Progenitor cell of endocrine pancreas (in vitro differentiated cells): Measurements from ENCODE around the gene OR1I1. TPM values are rescaled to one million over a fixed set of nuclear protein-coding genes. Genes with fewer than 3 reads are reported as not detected.

Source experiments
- DNase-seq: peaks from one replicate; pipeline ENCODE4 v3.0.0; 2021; ENCODE audit warnings: low spot score; ENCODE audit not compliant: unreplicated experiment
- H3K27ac Mint-ChIP-seq: 2 replicates; pipeline ENCODE4 v1.8.0; 2021; ENCODE audit warnings: mild to moderate bottlenecking, moderate library complexity, mixed read lengths
- H3K27me3 Mint-ChIP-seq: 2 replicates; pipeline ENCODE4 v1.8.0; 2021; ENCODE audit warnings: mixed read lengths
- H3K36me3 Mint-ChIP-seq: 2 replicates; pipeline ENCODE4 v1.8.0; 2022; ENCODE audit warnings: mixed read lengths; ENCODE audit not compliant: insufficient read depth
- H3K4me1 Mint-ChIP-seq: 2 replicates; pipeline ENCODE4 v1.8.0; 2021; ENCODE audit warnings: low read depth, mixed read lengths
- H3K4me3 Mint-ChIP-seq: 2 replicates; pipeline ENCODE4 v1.8.0; 2021; ENCODE audit warnings: low read depth, mild to moderate bottlenecking, moderate library complexity, mixed read lengths
- H3K9me3 Mint-ChIP-seq: 2 replicates; pipeline ENCODE4 v1.8.0; 2021; ENCODE audit warnings: low read depth, mixed read lengths
- CTCF ChIP-seq: fragments of 200-600 bp; sonication (generic); IDR thresholded peaks from one replicate; pipeline ENCODE4 v1.5.0; 2021; ENCODE audit warnings: antibody characterized with exemption, mild to moderate bottlenecking; ENCODE audit not compliant: unreplicated experiment
- total RNA-seq: library from RNA; stranded (reverse); gene quantifications from 2 replicates; pipeline ENCODE4 v1.2.1, GENCODE V29; 2021

OR1I1 gene
- total RNA-seq, 1 donor from 2014 or later: not detected

GRCh38 chr19:15142313-15142712 is 60.3 kb downstream of the OR1I1 start:
- Mint-ChIP-seq H3K4me1 (no peaks in the 10 kb centered on the region), H3K36me3 (no peaks in the 10 kb centered on the region), H3K27ac (no peak overlapping the region), H3K9me3 (peaks cover 7% of the 10 kb centered on the region), H3K4me3 (no peak overlapping the region), H3K27me3 (peaks cover 16% of the 10 kb centered on the region)
- TF ChIP-seq CTCF: no peak
- no peak for DNase-seq

Other genes with a start within 250 kb of the OR1I1 start
- gene OR7A5, start 247.0 kb upstream of the OR1I1 start, total RNA-seq: not detected in 2 replicates
- gene OR7C1, start 247.0 kb upstream of the OR1I1 start, total RNA-seq: not detected in 2 replicates
- not detected in 2 replicates for gene OR7A10, start 233.3 kb upstream of the OR1I1 start, total RNA-seq
- gene OR7A17, start 196.1 kb upstream of the OR1I1 start, total RNA-seq: not detected in 2 replicates
- gene OR7C2, start 140.7 kb upstream of the OR1I1 start, total RNA-seq: not detected in 2 replicates
- gene SLC1A6, start 102.3 kb upstream of the OR1I1 start, total RNA-seq: 0.47 and 0.62 TPM in 2 replicates
- gene CASP14, start 32.7 kb upstream of the OR1I1 start, total RNA-seq: not detected in 2 replicates
- 5.0 and 5.7 TPM in 2 replicates for gene SYDE1, start 25.2 kb downstream of the OR1I1 start, total RNA-seq
- gene NOTCH3, start 118.8 kb downstream of the OR1I1 start, total RNA-seq: 201 and 203 TPM in 2 replicates
- gene EPHX3, start 150.2 kb downstream of the OR1I1 start, total RNA-seq: 7.1 and 7.8 TPM in 2 replicates